H1 (cell line): ENCODE measurements around the gene ANKS1A. TPM values are rescaled to one million over a fixed set of nuclear protein-coding genes. Genes with fewer than 3 reads are reported as not detected.

Experiments
- BRCA1 ChIP-seq: IDR thresholded peaks from 2 replicates; pipeline ENCODE4 v1.6.1; 2012; ENCODE audit warnings: low read depth, low read length, improper control_type of control experiment
- CBX5 ChIP-seq: fragments of 300-800, 300-1000 bp; sonication (generic); IDR thresholded peaks from 2 replicates; pipeline ENCODE4 v1.7.1; 2016; ENCODE audit warnings: antibody characterized with exemption, low read length, low read depth
- HDAC2 ChIP-seq, 2 experiments: fragments of 300-600 bp in 1 of 2; sonication (generic) in 1 of 2; IDR thresholded peaks; 2 replicates each; pipeline ENCODE4 v1.6.1; 2011 to 2012; ENCODE audit warnings: low read depth in 2 of 2, low read length in 2 of 2, mild to moderate bottlenecking in 2 of 2, moderate library complexity in 2 of 2, borderline replicate concordance in 1 of 2, inconsistent platforms in 1 of 2
- JUND ChIP-seq: IDR thresholded peaks from 2 replicates; pipeline ENCODE4 v1.6.1; 2011; ENCODE audit warnings: mild to moderate bottlenecking, improper control_type of control experiment, low read length
- SP1 ChIP-seq: IDR thresholded peaks from 2 replicates; pipeline ENCODE4 v1.6.1; 2011; ENCODE audit warnings: low read depth, low read length
- TBP ChIP-seq: IDR thresholded peaks from 2 replicates; pipeline ENCODE4 v1.6.1; 2011; ENCODE audit warnings: low read depth, low read length, improper control_type of control experiment
- polyA plus RNA-seq, 7 experiments: library from polyadenylated mRNA; depleted of rRNA in 3 of 7; stranded (reverse) in 5 of 7; unstranded in 2 of 7; fragments of >200 nt in 5 of 7; fragments of 200-250 nt in 2 of 7; gene quantifications; 1 replicate in 5 of 7; 2 replicates in 1 of 7; 4 replicates in 1 of 7; pipeline versions ENCODE4 v1.2.1 to v1.2.3, GENCODE V29; 2011 to 2013; ENCODE audit warnings: missing spikeins in 2 of 7, mixed read lengths in 2 of 7
- total RNA-seq: library from RNA; stranded (reverse); fragmentation: NEBNext Ultra II Directional; extraction: Animal tissue kit (Norgen Biotek cat#: 25700); gene quantifications from 2 replicates; pipeline ENCODE4 v1.2.1, GENCODE V29; 2021

The ANKS1A gene
- total and polyA plus RNA-seq, 2 of the 8 experiments (the other 6 are each of a cell fraction or from before 2014, with no cell fraction given): 9.8 to 30.9 TPM

GRCh38 chr6:34979994-34980393, 90.9 kb downstream of the ANKS1A start (continued):
- TF ChIP-seq CBX5 (no peak), BRCA1 (no peak), HDAC2 (IDR thresholded peaks at IDR 0.05; ENCODE audit: borderline replicate concordance in 1 of 2, low read depth in 2 of 2, low read length in 2 of 2) (no peak), TBP (no peak), SP1 (no peak), JUND (no peak)
